Gastrocnemius medialis (tissue), 4 donors: ENCODE measurements around the gene ADPRHL1. TPM values are rescaled to one million over a fixed set of nuclear protein-coding genes. Genes with fewer than 3 reads are reported as not detected.

Experiments used
- ATAC-seq, 2 donors: fragments of 150-250 bp; one replicate each; pipeline ENCODE4 v1.9.1; 2016
- DNase-seq, 2 donors: peaks; one replicate each; pipeline ENCODE4 v3.0.0-alpha.2; 2019
- H3K27ac ChIP-seq, 4 donors: fragments of 200-600 bp; sonication (generic); 1 replicate in 1 of 4; 2 replicates in 3 of 4; pipeline ENCODE4 v1.5.1; 2016 to 2018; ENCODE audit warnings: mild to moderate bottlenecking in 2 of 4, moderate library complexity in 1 of 4
- H3K27me3 ChIP-seq, 3 donors: fragments of 200-600 bp; sonication (generic) in 2 of 3; 1 replicate in 1 of 3; 2 replicates in 2 of 3; pipeline versions ENCODE4 v1.5.1 to v1.6.0; 2016 to 2019; ENCODE audit warnings: mild to moderate bottlenecking in 1 of 3, moderate library complexity in 1 of 3
- H3K36me3 ChIP-seq, 2 donors: fragments of 200-600 bp; sonication (generic) in 1 of 2; one replicate each; pipeline ENCODE4 v1.5.1; 2017 to 2018
- H3K4me1 ChIP-seq, 2 donors: fragments of 200-600 bp; sonication (generic) in 1 of 2; one replicate each; pipeline ENCODE4 v1.5.1; 2016 to 2017; ENCODE audit warnings: mild to moderate bottlenecking in 2 of 2
- H3K4me3 ChIP-seq, 4 donors: fragments of 200-600 bp; sonication (generic) in 3 of 4; 1 replicate in 1 of 4; 2 replicates in 3 of 4; pipeline ENCODE4 v1.5.1; 2016 to 2019; ENCODE audit warnings: mild to moderate bottlenecking in 2 of 4
- H3K9me3 ChIP-seq, 3 donors: fragments of 200-600 bp; sonication (generic) in 2 of 3; 1 replicate in 1 of 3; 2 replicates in 2 of 3; pipeline ENCODE4 v1.5.1; 2016 to 2019
- POLR2A ChIP-seq, 2 donors: fragments of 450-650 bp; IDR thresholded peaks; one replicate each; pipeline ENCODE4 v1.6.1; 2017; ENCODE audit warnings: antibody characterized with exemption in 2 of 2, mild to moderate bottlenecking in 2 of 2, moderate library complexity in 2 of 2
- in situ Hi-C, 4 donors: fragments of 200-750 bp; cut with MboI; loops; one replicate each; pipeline versions ENCODE4 v1.15.0 to v1.8.0; 2017; ENCODE audit warnings: low sequenced_read_pairs in 4 of 4
- intact Hi-C: fragments of 100-400 bp; cut with DNase I; formaldehyde crosslinking; loops from one replicate; pipeline ENCODE4 v1.15.1; 2023; ENCODE audit warnings: low total_unique reads
- total RNA-seq, 4 donors: library from RNA; depleted of rRNA; stranded (reverse); fragments of >200 nt; gene quantifications; one replicate each; pipeline versions ENCODE4 v1.1.0 to v1.2.3, GENCODE V29; 2016
- TF ChIP-seq, protein P1 (sequence below), 5 experiments: fragments of 450-650 bp in 3 of 5; fragments of 200-600 bp in 2 of 5; sonication (generic) in 2 of 5; IDR thresholded peaks in 4 of 5; conservative IDR thresholded peaks in 1 of 5; 1 replicate in 4 of 5; 2 replicates in 1 of 5; pipeline ENCODE4 v1.5.1; 2016 to 2019; ENCODE audit warnings: antibody characterized with exemption in 5 of 5, mild to moderate bottlenecking in 3 of 5, moderate library complexity in 3 of 5

ADPRHL1 gene
- total RNA-seq, 4 donors from 2014 or later = 224 to 354 (median 295) TPM

DNA sequence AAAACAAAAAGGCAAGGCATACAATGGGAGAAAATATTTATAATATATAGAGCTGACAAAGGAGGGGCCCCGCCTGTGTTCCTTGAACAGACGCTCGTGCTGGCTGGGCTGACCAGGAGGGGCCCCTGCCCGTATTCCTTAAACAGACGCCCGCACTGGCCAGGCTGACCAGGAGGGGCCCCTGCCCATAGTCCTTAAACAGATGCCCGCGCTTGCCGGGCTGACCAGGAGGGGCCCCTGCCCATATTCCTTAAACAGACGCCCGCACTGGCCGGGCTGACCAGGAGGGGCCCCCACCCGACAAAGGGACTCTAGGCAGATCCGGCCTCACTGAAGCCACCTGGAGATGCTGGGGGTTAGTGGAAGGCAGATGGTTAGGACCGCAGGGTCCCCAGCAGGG is 9.3 kb downstream of the ADPRHL1 start:
- H3K27me3 ChIP-seq = no peaks in the 10 kb centered on the region
- H3K9me3 ChIP-seq = no peaks in the 10 kb centered on the region
- TF ChIP-seq, protein P1, sequence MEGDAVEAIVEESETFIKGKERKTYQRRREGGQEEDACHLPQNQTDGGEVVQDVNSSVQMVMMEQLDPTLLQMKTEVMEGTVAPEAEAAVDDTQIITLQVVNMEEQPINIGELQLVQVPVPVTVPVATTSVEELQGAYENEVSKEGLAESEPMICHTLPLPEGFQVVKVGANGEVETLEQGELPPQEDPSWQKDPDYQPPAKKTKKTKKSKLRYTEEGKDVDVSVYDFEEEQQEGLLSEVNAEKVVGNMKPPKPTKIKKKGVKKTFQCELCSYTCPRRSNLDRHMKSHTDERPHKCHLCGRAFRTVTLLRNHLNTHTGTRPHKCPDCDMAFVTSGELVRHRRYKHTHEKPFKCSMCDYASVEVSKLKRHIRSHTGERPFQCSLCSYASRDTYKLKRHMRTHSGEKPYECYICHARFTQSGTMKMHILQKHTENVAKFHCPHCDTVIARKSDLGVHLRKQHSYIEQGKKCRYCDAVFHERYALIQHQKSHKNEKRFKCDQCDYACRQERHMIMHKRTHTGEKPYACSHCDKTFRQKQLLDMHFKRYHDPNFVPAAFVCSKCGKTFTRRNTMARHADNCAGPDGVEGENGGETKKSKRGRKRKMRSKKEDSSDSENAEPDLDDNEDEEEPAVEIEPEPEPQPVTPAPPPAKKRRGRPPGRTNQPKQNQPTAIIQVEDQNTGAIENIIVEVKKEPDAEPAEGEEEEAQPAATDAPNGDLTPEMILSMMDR (IDR thresholded peaks at IDR 0.05 in 4 of 5, conservative IDR thresholded peaks at IDR 0.05 in 1 of 5) = no peak
- no peak for ATAC-seq
- H3K4me3 ChIP-seq = no peak overlapping the region
- peaks cover 0 to 32% of the 10 kb centered on the region in 2 donors for H3K36me3 ChIP-seq
- no peak for DNase-seq
- in situ Hi-C loops = no loop called here
- peaks cover 6 to 8% of the 10 kb centered on the region in 2 donors for H3K4me1 ChIP-seq
- H3K27ac ChIP-seq = peak overlapping the region in 1 of 4 donors; percentile 27
- intact Hi-C loops = no loop called here

DNA sequence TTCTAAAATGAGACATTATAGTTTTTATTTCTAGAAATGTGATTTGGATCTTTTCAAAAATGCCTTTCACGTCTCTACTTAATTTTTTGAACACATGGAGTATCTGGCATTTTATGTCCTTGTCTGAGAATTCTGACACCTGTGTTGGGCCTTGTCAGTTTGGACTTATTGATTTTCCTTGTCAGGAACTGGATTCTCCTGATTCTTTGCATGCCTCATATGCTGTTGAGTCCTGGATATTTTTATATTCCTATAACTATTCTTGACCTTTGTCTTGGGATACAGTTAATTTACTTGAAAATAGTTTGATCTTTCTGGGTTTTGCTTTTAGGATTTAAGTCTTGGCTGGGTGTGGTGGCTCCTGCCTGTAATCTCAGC is 10.3 kb downstream of the ADPRHL1 start:
- TF ChIP-seq, protein P1 (IDR thresholded peaks at IDR 0.05 in 4 of 5, conservative IDR thresholded peaks at IDR 0.05 in 1 of 5) = no peak
- TF ChIP-seq POLR2A (IDR thresholded peaks at IDR 0.05) = no peak
- ATAC-seq (no peak), DNase-seq (no peak)
- no peaks in the 10 kb centered on the region for H3K9me3 ChIP-seq
- H3K36me3 ChIP-seq = peaks cover 0 to 32% of the 10 kb centered on the region in 2 donors
- no peaks in the 10 kb centered on the region for H3K27me3 ChIP-seq
- intact Hi-C loops = no loop called here
- no peaks in the 10 kb centered on the region for H3K4me1 ChIP-seq
- in situ Hi-C loops = no loop called here
- no peak overlapping the region for H3K27ac ChIP-seq
- H3K4me3 ChIP-seq = no peak overlapping the region

DNA sequence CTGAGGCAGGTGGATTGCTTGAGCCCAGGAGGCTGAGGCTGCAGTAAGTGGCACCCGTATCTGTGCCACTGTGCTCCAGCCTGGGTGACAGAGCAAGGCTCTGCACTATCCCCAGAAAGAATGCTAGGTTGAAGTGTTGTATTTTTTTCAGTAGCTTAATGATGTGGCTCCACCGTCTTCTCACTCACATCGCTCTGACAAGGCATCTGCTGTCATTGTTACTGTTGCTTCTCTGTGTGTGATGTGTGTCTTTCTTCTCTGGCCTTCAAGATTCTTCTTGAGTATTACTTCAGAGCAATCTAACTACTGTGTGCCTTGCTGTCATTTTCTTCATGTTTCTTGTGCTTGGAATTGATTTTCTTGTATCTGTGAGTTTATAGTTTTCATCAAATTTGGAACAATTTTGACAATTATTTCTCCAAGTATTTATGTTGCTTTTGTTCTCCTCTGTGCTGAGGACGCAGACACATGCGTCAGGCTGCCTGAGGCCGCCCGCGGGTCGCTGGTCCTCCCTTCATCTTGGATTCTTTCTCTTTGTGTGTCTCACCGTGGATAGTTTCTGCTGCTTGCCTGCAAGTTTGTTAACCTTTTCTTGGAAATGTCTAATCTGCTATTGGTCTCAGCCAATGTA is 10.8 kb downstream of the ADPRHL1 start:
- no peak for ATAC-seq
- H3K4me1 ChIP-seq = no peaks in the 10 kb centered on the region
- TF ChIP-seq, protein P1 (IDR thresholded peaks at IDR 0.05 in 4 of 5, conservative IDR thresholded peaks at IDR 0.05 in 1 of 5) = no peak
- TF ChIP-seq POLR2A (IDR thresholded peaks at IDR 0.05) = no peak
- H3K27me3 ChIP-seq = no peaks in the 10 kb centered on the region
- intact Hi-C loops = no loop called here
- no peak overlapping the region for H3K4me3 ChIP-seq
- H3K27ac ChIP-seq = no peak overlapping the region
- no peaks in the 10 kb centered on the region for H3K9me3 ChIP-seq
- in situ Hi-C loops = no loop called here
- no peak for DNase-seq
- peaks cover 0 to 32% of the 10 kb centered on the region in 2 donors for H3K36me3 ChIP-seq

DNA sequence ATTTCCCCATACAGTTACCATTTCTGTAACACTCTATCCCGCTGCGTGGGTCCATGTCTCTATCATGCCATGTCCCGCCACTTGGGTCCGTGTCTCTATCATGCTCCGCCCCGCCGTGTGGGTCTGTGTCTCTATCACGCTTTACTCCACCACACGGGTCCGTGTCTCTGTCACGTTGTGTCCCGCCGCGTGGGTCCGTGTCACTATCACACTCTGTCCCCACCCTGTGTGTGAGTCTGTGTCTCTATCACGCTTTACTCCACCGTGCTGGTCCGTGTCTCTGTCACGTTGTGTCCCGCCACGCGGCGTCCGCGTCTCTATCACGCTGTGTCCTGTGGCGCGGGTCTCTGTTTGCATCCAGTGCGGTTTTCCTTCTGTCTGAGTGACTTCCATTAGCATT is 11.6 kb downstream of the ADPRHL1 start:
- no peak overlapping the region for H3K4me3 ChIP-seq
- H3K36me3 ChIP-seq = peaks cover 0 to 35% of the 10 kb centered on the region in 2 donors
- no peak overlapping the region for H3K27ac ChIP-seq
- TF ChIP-seq POLR2A (IDR thresholded peaks at IDR 0.05) = no peak
- TF ChIP-seq, protein P1 (IDR thresholded peaks at IDR 0.05 in 4 of 5, conservative IDR thresholded peaks at IDR 0.05 in 1 of 5) = no peak
- H3K27me3 ChIP-seq = no peaks in the 10 kb centered on the region
- intact Hi-C loops = no loop called here
- no peaks in the 10 kb centered on the region for H3K9me3 ChIP-seq
- DNase-seq (peak in 1 of 2 donors; percentile 6), ATAC-seq (no peak)
- in situ Hi-C loops = no loop called here
- H3K4me1 ChIP-seq = no peaks in the 10 kb centered on the region
